HepG2 (cell line): ENCODE measurements around the gene PRMT6. TPM values are rescaled to one million over a fixed set of nuclear protein-coding genes. Genes with fewer than 3 reads are reported as not detected.

ENCODE experiments used
- ATF1 ChIP-seq: IDR thresholded peaks from 2 replicates; pipeline ENCODE4 v1.6.1; 2016; ENCODE audit warnings: mild to moderate bottlenecking, control low read depth
- KLF12 ChIP-seq: sonication (generic); formaldehyde crosslinking; IDR thresholded peaks from 2 replicates; pipeline ENCODE4 v1.4.0; 2020; ENCODE audit warnings: missing genetic modification reagents, borderline replicate concordance
- KLF15 ChIP-seq: sonication (generic); formaldehyde crosslinking; IDR thresholded peaks from 2 replicates; pipeline ENCODE4 v1.8.1; 2023; ENCODE audit warnings: borderline replicate concordance, mild to moderate bottlenecking, inconsistent platforms, missing genetic modification reagents, mixed read lengths
- POLR2AphosphoS5 ChIP-seq: IDR thresholded peaks from 2 replicates; pipeline ENCODE4 v1.6.1; 2012; ENCODE audit warnings: low read depth, low read length
- RCOR2 ChIP-seq: IDR thresholded peaks from 2 replicates; pipeline ENCODE4 v1.6.1; 2016; ENCODE audit warnings: missing biosample characterization, missing genetic modification reagents
- SCMH1 ChIP-seq: sonication (generic); formaldehyde crosslinking; IDR thresholded peaks from 2 replicates; pipeline ENCODE4 v1.9.0; 2021; ENCODE audit warnings: missing genetic modification reagents, mild to moderate bottlenecking, borderline replicate concordance
- ZKSCAN8 ChIP-seq: IDR thresholded peaks from 2 replicates; pipeline ENCODE4 v1.6.1; 2016; ENCODE audit warnings: borderline replicate concordance, missing genetic modification reagents, missing compliant biosample characterization
- ZNF101 ChIP-seq: sonication (generic); formaldehyde crosslinking; IDR thresholded peaks from 2 replicates; pipeline ENCODE4 v1.4.0; 2020; ENCODE audit warnings: mild to moderate bottlenecking, low read depth, missing genetic modification reagents, borderline replicate concordance
- ZNF318 ChIP-seq: sonication (generic); formaldehyde crosslinking; IDR thresholded peaks from 2 replicates; pipeline ENCODE4 v1.4.0; 2020; ENCODE audit warnings: mild to moderate bottlenecking, missing genetic modification reagents
- ZNF34 ChIP-seq: sonication (generic); formaldehyde crosslinking; IDR thresholded peaks from 2 replicates; pipeline ENCODE4 v1.4.0; 2020; ENCODE audit warnings: mild to moderate bottlenecking, missing genetic modification reagents, borderline replicate concordance
- ZNF572 ChIP-seq: sonication (generic); formaldehyde crosslinking; IDR thresholded peaks from 2 replicates; pipeline ENCODE4 v1.5.1; 2020; ENCODE audit warnings: mild to moderate bottlenecking, missing genetic modification reagents
- ZNF577 ChIP-seq: sonication (generic); formaldehyde crosslinking; IDR thresholded peaks from 2 replicates; pipeline ENCODE4 v1.4.0; 2020; ENCODE audit warnings: mild to moderate bottlenecking, low read depth, missing genetic modification reagents, borderline replicate concordance
- ZNF773 ChIP-seq: sonication (generic); formaldehyde crosslinking; IDR thresholded peaks from 2 replicates; pipeline ENCODE4 v1.4.0; 2020; ENCODE audit warnings: missing genetic modification reagents, borderline replicate concordance
- polyA plus RNA-seq, 8 experiments: library from polyadenylated mRNA; depleted of rRNA in 3 of 8; stranded (reverse) in 7 of 8; unstranded in 1 of 8; fragments of >200 nt; fragmentation: Illumina TruSeq in 4 of 8; extraction: Trizol in 4 of 8; gene quantifications; 2 replicates each; pipeline versions ENCODE4 v1.2.1 to v1.2.3, GENCODE V29; 2011 to 2016; ENCODE audit warnings: low read depth in 4 of 8, missing spikeins in 1 of 8, mixed read lengths in 1 of 8; ENCODE audit not compliant: insufficient read depth in 1 of 8
- total RNA-seq, 5 experiments: library from RNA; depleted of rRNA; stranded (reverse); fragments of >200 nt; fragmentation: Illumina TruSeq; extraction: Trizol; gene quantifications; 2 replicates each; pipeline ENCODE4 v1.2.3, GENCODE V29; 2016; ENCODE audit warnings: low read depth in 1 of 5
- TF ChIP-seq, protein P1 (sequence below): sonication (generic); formaldehyde crosslinking; IDR thresholded peaks from 2 replicates; pipeline ENCODE4 v1.5.0; 2020; ENCODE audit warnings: missing genetic modification reagents
- TF ChIP-seq, protein P2 (sequence below): fragments of 450-650 bp; IDR thresholded peaks from 2 replicates; pipeline ENCODE4 v1.6.1; 2017
- TF ChIP-seq, protein P3 (sequence below): IDR thresholded peaks from 2 replicates; pipeline ENCODE4 v1.6.1; 2018; ENCODE audit warnings: missing genetic modification reagents, mild to moderate bottlenecking, missing compliant biosample characterization

The PRMT6 gene
- total and polyA plus RNA-seq, 2 of the 13 experiments (the other 11 are each of a cell fraction or from before 2014, with no cell fraction given) = 8.1 to 15.8 TPM

DNA sequence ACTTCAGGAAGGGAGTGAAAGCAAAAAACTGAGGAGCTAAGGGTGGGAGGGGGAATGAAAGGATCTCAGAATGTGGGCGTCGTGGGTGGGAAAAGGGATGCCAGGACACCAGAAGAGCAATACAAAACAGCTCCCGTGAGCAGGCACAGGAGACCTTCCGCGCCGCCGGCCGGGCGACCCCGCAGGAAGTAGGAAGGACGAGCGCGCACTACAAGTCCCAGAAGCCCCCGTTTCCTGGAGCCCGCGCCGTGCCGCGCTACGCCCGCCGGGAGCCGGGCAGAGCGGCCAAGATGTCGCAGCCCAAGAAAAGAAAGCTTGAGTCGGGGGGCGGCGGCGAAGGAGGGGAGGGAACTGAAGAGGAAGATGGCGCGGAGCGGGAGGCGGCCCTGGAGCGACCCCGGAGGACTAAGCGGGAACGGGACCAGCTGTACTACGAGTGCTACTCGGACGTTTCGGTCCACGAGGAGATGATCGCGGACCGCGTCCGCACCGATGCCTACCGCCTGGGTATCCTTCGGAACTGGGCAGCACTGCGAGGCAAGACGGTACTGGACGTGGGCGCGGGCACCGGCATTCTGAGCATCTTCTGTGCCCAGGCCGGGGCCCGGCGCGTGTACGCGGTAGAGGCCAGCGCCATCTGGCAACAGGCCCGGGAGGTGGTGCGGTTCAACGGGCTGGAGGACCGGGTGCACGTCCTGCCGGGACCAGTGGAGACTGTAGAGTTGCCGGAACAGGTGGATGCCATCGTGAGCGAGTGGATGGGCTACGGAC, at the start of gene PRMT6 (continued):
- TF ChIP-seq KLF15 (CRISPR knock-in tag) (0 out of 2 replicates have a peak, but pooled peaks have one; percentile 32), ZNF577 (CRISPR knock-in tag) (no peak), RCOR2 (CRISPR knock-in tag) (no peak), SCMH1 (no peak), ZNF318 (no peak), ZNF34 (CRISPR knock-in tag) (0 out of 2 replicates have a peak, but pooled peaks have one; percentile 60), ZKSCAN8 (CRISPR knock-in tag) (no peak), ZNF101 (CRISPR knock-in tag) (no peak), KLF12 (no peak), ZNF773 (CRISPR knock-in tag) (no peak), POLR2AphosphoS5 (peak; percentile 65), ZNF572 (CRISPR knock-in tag) (0 out of 2 replicates have a peak, but pooled peaks have one; percentile 46), ATF1 (CRISPR knock-in tag) (no peak)
- TF ChIP-seq, protein P1, sequence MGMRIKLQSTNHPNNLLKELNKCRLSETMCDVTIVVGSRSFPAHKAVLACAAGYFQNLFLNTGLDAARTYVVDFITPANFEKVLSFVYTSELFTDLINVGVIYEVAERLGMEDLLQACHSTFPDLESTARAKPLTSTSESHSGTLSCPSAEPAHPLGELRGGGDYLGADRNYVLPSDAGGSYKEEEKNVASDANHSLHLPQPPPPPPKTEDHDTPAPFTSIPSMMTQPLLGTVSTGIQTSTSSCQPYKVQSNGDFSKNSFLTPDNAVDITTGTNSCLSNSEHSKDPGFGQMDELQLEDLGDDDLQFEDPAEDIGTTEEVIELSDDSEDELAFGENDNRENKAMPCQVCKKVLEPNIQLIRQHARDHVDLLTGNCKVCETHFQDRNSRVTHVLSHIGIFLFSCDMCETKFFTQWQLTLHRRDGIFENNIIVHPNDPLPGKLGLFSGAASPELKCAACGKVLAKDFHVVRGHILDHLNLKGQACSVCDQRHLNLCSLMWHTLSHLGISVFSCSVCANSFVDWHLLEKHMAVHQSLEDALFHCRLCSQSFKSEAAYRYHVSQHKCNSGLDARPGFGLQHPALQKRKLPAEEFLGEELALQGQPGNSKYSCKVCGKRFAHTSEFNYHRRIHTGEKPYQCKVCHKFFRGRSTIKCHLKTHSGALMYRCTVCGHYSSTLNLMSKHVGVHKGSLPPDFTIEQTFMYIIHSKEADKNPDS (CRISPR knock-in tag) = peak; percentile 50; the same call in 1 of the 2 replicates
- TF ChIP-seq, protein P2, sequence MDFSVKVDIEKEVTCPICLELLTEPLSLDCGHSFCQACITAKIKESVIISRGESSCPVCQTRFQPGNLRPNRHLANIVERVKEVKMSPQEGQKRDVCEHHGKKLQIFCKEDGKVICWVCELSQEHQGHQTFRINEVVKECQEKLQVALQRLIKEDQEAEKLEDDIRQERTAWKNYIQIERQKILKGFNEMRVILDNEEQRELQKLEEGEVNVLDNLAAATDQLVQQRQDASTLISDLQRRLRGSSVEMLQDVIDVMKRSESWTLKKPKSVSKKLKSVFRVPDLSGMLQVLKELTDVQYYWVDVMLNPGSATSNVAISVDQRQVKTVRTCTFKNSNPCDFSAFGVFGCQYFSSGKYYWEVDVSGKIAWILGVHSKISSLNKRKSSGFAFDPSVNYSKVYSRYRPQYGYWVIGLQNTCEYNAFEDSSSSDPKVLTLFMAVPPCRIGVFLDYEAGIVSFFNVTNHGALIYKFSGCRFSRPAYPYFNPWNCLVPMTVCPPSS = no peak
- TF ChIP-seq, protein P3, sequence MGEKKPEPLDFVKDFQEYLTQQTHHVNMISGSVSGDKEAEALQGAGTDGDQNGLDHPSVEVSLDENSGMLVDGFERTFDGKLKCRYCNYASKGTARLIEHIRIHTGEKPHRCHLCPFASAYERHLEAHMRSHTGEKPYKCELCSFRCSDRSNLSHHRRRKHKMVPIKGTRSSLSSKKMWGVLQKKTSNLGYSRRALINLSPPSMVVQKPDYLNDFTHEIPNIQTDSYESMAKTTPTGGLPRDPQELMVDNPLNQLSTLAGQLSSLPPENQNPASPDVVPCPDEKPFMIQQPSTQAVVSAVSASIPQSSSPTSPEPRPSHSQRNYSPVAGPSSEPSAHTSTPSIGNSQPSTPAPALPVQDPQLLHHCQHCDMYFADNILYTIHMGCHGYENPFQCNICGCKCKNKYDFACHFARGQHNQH = no peak
